ENCODE results near the gene ZNF486. TPM values are rescaled to one million over a fixed set of nuclear protein-coding genes. Genes with fewer than 3 reads are reported as not detected.

The ZNF486 gene
- total RNA-seq, 2 donors from 2014 or later: 4.3 to 5.0 TPM

DNA sequence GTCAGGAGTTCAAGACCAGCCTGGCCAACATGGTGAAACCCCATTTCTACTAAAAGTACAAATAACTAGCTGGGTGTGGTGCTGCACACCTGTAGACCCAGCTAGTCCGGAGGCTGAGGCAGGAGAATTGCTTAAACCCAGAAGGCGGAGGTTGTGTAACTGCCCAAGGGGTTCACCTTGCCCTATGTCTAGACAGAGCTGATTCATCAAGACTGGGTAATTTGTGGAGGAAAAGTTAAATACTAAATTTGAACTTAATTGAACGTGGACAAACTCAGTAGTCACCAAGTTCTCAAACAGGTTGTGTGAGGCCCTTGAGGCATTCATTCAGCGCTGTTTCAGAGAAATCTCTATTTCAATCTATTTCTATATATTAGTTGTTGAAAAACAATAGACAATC lies 13.7 kb upstream of the ZNF486 start:
- Histone ChIP-seq H3K36me3 (no peaks in the 10 kb centered on the region), H3K27ac (no peak overlapping the region), H3K9me3 (no peaks in the 10 kb centered on the region), H3K9ac (ENCODE audit: low read depth in 2 of 2, low read length in 2 of 2) (no peak overlapping the region), H3K4me3 (no peak overlapping the region), H3K27me3 (no peaks in the 10 kb centered on the region), H3K4me1 (no peaks in the 10 kb centered on the region)
- DNase-seq: no peak
- intact Hi-C loops (cut with DNase I): no loop called here
- TF ChIP-seq, protein P1, sequence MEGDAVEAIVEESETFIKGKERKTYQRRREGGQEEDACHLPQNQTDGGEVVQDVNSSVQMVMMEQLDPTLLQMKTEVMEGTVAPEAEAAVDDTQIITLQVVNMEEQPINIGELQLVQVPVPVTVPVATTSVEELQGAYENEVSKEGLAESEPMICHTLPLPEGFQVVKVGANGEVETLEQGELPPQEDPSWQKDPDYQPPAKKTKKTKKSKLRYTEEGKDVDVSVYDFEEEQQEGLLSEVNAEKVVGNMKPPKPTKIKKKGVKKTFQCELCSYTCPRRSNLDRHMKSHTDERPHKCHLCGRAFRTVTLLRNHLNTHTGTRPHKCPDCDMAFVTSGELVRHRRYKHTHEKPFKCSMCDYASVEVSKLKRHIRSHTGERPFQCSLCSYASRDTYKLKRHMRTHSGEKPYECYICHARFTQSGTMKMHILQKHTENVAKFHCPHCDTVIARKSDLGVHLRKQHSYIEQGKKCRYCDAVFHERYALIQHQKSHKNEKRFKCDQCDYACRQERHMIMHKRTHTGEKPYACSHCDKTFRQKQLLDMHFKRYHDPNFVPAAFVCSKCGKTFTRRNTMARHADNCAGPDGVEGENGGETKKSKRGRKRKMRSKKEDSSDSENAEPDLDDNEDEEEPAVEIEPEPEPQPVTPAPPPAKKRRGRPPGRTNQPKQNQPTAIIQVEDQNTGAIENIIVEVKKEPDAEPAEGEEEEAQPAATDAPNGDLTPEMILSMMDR (IDR thresholded peaks at IDR 0.05): no peak

GRCh38 chr19:20154636-20155035 lies 12.4 kb upstream of the ZNF486 start:
- no peak overlapping the region for H3K9ac ChIP-seq (ENCODE audit: low read depth in 2 of 2, low read length in 2 of 2)
- DNase-seq: no peak
- intact Hi-C loops (cut with DNase I): no loop called here
- no peak overlapping the region for H3K27ac ChIP-seq
- no peaks in the 10 kb centered on the region for H3K36me3 ChIP-seq
- TF ChIP-seq, protein P1 (IDR thresholded peaks at IDR 0.05): no peak
- no peaks in the 10 kb centered on the region for H3K4me1 ChIP-seq
- no peaks in the 10 kb centered on the region for H3K9me3 ChIP-seq
- H3K27me3 ChIP-seq: no peaks in the 10 kb centered on the region
- H3K4me3 ChIP-seq: no peak overlapping the region

- H3K4me3 ChIP-seq: no peak overlapping the region
- H3K4me1 ChIP-seq: no peaks in the 10 kb centered on the region
- no peak for DNase-seq
- intact Hi-C loops (cut with DNase I): no loop called here
- H3K27ac ChIP-seq: no peak overlapping the region
- no peaks in the 10 kb centered on the region for H3K36me3 ChIP-seq
- TF ChIP-seq, protein P1 (IDR thresholded peaks at IDR 0.05): no peak
- no peak overlapping the region for H3K9ac ChIP-seq (ENCODE audit: low read depth in 2 of 2, low read length in 2 of 2)
- H3K9me3 ChIP-seq: no peaks in the 10 kb centered on the region
- no peaks in the 10 kb centered on the region for H3K27me3 ChIP-seq
These were observed 4.2 kb upstream of the ZNF486 start for GRCh38 chr19:20162821-20163220.

- Histone ChIP-seq H3K9me3 (no peaks in the 10 kb centered on the region), H3K4me3 (no peak overlapping the region), H3K9ac (ENCODE audit: low read depth in 2 of 2, low read length in 2 of 2) (no peak overlapping the region), H3K4me1 (no peaks in the 10 kb centered on the region), H3K27ac (no peak overlapping the region), H3K36me3 (no peaks in the 10 kb centered on the region), H3K27me3 (no peaks in the 10 kb centered on the region)
- DNase-seq: no peak
- intact Hi-C loops (cut with DNase I): no loop called here
- TF ChIP-seq, protein P1 (IDR thresholded peaks at IDR 0.05): no peak
These were observed 2.6 kb upstream of the ZNF486 start for GRCh38 chr19:20164456-20164855.

DNA sequence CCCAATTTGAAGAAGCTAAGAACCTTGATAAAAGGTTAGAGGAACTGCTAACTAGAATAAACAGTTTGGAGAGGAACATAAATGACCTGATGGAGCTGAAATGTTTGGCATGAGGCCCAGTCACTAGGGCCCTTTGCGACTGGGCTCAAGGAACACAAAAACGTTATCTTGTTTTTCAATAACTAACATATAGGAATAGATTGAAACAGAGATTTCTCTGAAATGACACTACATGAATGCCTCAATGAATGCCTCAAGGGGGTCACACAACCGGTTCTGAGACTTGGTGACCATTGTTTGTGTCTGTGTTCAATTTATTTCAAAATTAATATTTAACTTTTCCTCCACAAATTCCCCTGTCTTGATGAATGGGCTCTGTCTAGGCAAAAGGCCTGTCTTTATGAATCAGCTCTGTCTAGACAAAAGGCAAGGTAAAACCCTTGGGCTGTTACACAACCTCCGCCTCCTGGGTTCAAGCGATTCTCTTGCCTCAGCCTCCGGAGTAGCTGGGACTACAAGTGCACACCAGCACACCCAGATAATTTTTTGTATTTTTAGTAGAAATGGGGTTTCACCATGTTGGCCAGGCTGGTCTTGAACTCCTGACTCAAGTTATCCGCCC lies 932 bp upstream of the ZNF486 start:
- intact Hi-C loops (cut with DNase I): no loop called here
- no peak for DNase-seq
- Histone ChIP-seq H3K9ac (ENCODE audit: low read depth in 2 of 2, low read length in 2 of 2) (no peak overlapping the region), H3K27ac (no peak overlapping the region), H3K9me3 (no peaks in the 10 kb centered on the region), H3K4me3 (no peak overlapping the region), H3K27me3 (no peaks in the 10 kb centered on the region), H3K4me1 (no peaks in the 10 kb centered on the region), H3K36me3 (no peaks in the 10 kb centered on the region)
- TF ChIP-seq, protein P1 (IDR thresholded peaks at IDR 0.05): no peak
